Sigmoid colon (tissue), 7 donors: Measurements from ENCODE around the gene COL2A1. TPM values are rescaled to one million over a fixed set of nuclear protein-coding genes. Genes with fewer than 3 reads are reported as not detected.

Source experiments
- DNase-seq: peaks from one replicate; pipeline ENCODE4 v3.0.0-alpha.2; 2019
- H3K27ac ChIP-seq, 4 donors: fragments of 200-600 bp; sonication (generic); one replicate each; pipeline ENCODE4 v1.5.1; 2016 to 2019; ENCODE audit warnings: mild to moderate bottlenecking in 1 of 4
- H3K27me3 ChIP-seq, 3 donors: fragments of 200-600 bp; sonication (generic); one replicate each; pipeline ENCODE4 v1.5.1; 2019; ENCODE audit warnings: mild to moderate bottlenecking in 1 of 3
- H3K36me3 ChIP-seq, 4 donors: fragments of 200-600 bp; sonication (generic); one replicate each; pipeline ENCODE4 v1.5.1; 2016 to 2019
- H3K4me1 ChIP-seq, 4 donors: fragments of 200-600 bp; sonication (generic); one replicate each; pipeline ENCODE4 v1.5.1; 2017 to 2019
- H3K4me3 ChIP-seq, 4 donors: fragments of 200-600 bp; sonication (generic); one replicate each; pipeline ENCODE4 v1.5.1; 2017 to 2019; ENCODE audit warnings: mild to moderate bottlenecking in 2 of 4, moderate library complexity in 1 of 4
- H3K9me3 ChIP-seq, 4 donors: fragments of 200-600 bp in 3 of 4; sonication (generic) in 3 of 4; one replicate each; pipeline versions ENCODE4 v1.5.1 to v1.6.1; 2013 to 2019
- EP300 ChIP-seq, 4 donors: sonication (generic); formaldehyde crosslinking; IDR thresholded peaks; one replicate each; pipeline ENCODE4 v1.6.1; 2017; ENCODE audit warnings: antibody characterized with exemption in 4 of 4
- POLR2A ChIP-seq, 2 donors: fragments of 450-650 bp; IDR thresholded peaks; one replicate each; pipeline ENCODE4 v1.6.1; 2016; ENCODE audit warnings: antibody characterized with exemption in 2 of 2, mild to moderate bottlenecking in 2 of 2, moderate library complexity in 2 of 2
- POLR2AphosphoS5 ChIP-seq, 4 donors: sonication (generic); formaldehyde crosslinking; IDR thresholded peaks; one replicate each; pipeline ENCODE4 v1.6.1; 2017; ENCODE audit warnings: antibody characterized with exemption in 4 of 4
- WGBS, 2 donors: extraction: QIAGEN DNeasy Blood & Tissue Kit; methylation state at CpG; one replicate each; pipeline ENCODE4 v1.1.7; 2013; 5-methylcytosine and 5-hydroxymethylcytosine counted together
- intact Hi-C: fragments of 100-400 bp; cut with DNase I; formaldehyde crosslinking; loops from one replicate; pipeline ENCODE4 v1.15.1; 2023
- polyA plus RNA-seq, 3 donors: library from polyadenylated mRNA; stranded (reverse); fragments of 200-250 nt; gene quantifications; one replicate each; pipeline ENCODE4 v1.2.3, GENCODE V29; 2013
- total RNA-seq, 4 donors: library from RNA; depleted of rRNA; stranded (reverse); fragments of >200 nt; gene quantifications; one replicate each; pipeline ENCODE4 v1.1.0, GENCODE V29; 2016
- TF ChIP-seq, protein P1 (sequence below), 4 experiments: fragments of 450-650 bp in 3 of 4; fragments of 200-600 bp in 1 of 4; IDR thresholded peaks; one replicate each; pipeline ENCODE4 v1.5.1; 2016 to 2019; ENCODE audit warnings: antibody characterized with exemption in 4 of 4, mild to moderate bottlenecking in 3 of 4, moderate library complexity in 2 of 4
- donor health status: healthy with polysubstance abuse.
- donor health status: Bipolar disorder and iron deficiency.
- donor health status: healthy.

COL2A1 gene
- total and polyA plus RNA-seq, 7 donors, result 0.17 to 0.60 TPM; not detected in 5

DNA sequence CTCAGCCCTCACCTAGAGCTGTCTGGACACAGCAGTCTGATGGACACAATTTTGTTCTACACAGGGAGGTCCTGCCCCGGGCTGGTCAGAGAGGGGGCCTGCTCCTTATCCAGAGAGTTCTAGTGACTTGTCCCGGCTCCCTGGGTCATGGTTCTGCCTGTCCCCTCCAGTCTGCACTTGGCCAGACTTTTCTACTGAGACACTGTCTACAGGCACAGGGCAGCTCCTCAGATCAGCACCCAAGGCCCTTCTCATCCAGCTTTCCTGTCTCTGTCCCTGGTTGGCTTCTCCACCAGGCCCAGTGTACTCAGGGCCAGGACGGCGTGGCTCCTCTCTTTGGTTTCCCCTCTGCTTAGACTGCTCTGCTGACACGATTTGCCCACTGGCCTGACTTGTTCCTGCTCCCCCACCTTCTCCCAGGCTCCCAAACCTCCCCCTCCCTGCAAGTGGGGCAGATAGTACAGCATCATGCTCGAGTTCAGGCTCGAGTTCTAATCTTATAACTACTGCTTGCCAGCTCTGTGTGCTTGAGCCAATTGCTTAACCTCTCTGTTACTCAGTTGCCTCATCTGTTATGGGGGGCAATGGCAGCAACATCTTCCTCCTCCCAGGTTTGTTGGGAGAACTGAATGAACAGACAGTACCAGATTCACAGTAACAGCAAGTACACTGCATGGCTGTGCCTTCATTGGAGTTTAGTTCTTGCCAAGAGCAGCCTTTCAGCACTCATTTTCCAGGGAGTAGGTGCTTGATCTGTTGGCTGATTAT is 22.0 kb upstream of the COL2A1 start:
- Histone ChIP-seq H3K27ac (no peak overlapping the region), H3K36me3 (no peaks in the 10 kb centered on the region), H3K4me1 (no peaks in the 10 kb centered on the region), H3K27me3 (peaks cover 0 to 5% (median 3%) of the 10 kb centered on the region in 3 donors), H3K9me3 (no peaks in the 10 kb centered on the region), H3K4me3 (no peak overlapping the region)
- 84 to 91% methylated on average over 7 of the region's 7 CpGs for WGBS, 2 donors
- TF ChIP-seq EP300 (IDR thresholded peaks at IDR 0.05), result no peak
- TF ChIP-seq POLR2A (IDR thresholded peaks at IDR 0.05), result no peak
- TF ChIP-seq, protein P1, sequence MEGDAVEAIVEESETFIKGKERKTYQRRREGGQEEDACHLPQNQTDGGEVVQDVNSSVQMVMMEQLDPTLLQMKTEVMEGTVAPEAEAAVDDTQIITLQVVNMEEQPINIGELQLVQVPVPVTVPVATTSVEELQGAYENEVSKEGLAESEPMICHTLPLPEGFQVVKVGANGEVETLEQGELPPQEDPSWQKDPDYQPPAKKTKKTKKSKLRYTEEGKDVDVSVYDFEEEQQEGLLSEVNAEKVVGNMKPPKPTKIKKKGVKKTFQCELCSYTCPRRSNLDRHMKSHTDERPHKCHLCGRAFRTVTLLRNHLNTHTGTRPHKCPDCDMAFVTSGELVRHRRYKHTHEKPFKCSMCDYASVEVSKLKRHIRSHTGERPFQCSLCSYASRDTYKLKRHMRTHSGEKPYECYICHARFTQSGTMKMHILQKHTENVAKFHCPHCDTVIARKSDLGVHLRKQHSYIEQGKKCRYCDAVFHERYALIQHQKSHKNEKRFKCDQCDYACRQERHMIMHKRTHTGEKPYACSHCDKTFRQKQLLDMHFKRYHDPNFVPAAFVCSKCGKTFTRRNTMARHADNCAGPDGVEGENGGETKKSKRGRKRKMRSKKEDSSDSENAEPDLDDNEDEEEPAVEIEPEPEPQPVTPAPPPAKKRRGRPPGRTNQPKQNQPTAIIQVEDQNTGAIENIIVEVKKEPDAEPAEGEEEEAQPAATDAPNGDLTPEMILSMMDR (IDR thresholded peaks at IDR 0.05), result no peak
- no peak for TF ChIP-seq POLR2AphosphoS5 (IDR thresholded peaks at IDR 0.05)
- intact Hi-C loops, result no loop called here
- DNase-seq, result no peak

DNA sequence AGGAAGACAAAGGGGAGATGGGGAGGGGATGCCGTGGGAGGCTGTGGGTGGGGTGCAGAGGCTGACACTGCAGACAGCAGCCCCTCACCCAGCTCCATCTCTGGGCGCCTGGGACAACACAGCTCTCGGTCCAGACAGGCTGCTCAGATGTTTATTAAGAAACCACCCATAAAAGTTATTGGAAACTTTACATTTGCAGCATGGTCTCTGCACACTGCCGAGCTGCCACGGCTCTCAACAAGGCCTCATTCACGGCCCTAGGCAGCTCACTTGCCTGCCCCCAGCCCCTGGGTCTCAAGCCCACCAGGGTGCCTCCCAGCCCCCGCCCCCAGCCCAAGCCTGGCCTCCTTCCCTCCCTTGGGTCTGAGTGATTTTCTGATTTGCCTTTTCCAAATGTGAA is 21.0 kb upstream of the COL2A1 start:
- no peak overlapping the region for H3K27ac ChIP-seq
- H3K9me3 ChIP-seq, result no peaks in the 10 kb centered on the region
- no peak overlapping the region for H3K4me3 ChIP-seq
- intact Hi-C loops, result no loop called here
- 79 to 87% methylated on average over 7 of the region's 7 CpGs for WGBS, 2 donors
- H3K4me1 ChIP-seq, result no peaks in the 10 kb centered on the region
- TF ChIP-seq POLR2A (IDR thresholded peaks at IDR 0.05) (no peak), POLR2AphosphoS5 (IDR thresholded peaks at IDR 0.05) (no peak), EP300 (IDR thresholded peaks at IDR 0.05) (no peak)
- TF ChIP-seq, protein P1 (IDR thresholded peaks at IDR 0.05), result no peak
- DNase-seq, result no peak
- no peaks in the 10 kb centered on the region for H3K36me3 ChIP-seq
- peaks cover 0 to 9% (median 3%) of the 10 kb centered on the region in 3 donors for H3K27me3 ChIP-seq

DNA sequence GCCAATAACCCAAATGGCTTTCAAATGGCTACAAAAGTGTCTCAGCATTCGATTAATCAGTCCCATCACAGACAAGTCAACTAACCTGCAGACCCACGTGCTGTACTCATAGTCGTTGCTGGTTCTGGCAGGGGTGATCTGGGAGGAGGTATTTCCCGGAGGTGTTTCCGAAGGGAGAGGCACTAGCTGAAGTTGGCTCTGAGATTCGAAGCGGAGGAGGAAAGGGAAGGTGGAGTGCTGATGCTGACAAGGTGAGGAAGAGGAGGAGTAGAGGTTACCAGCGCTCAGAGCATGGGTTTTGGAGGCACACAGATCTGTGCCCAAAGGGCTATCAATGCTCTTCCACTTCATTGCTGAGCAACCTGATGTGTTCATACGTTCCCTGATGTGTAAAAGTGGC is 20.5 kb upstream of the COL2A1 start:
- Histone ChIP-seq H3K36me3 (no peaks in the 10 kb centered on the region), H3K27ac (no peak overlapping the region), H3K4me3 (no peak overlapping the region), H3K4me1 (no peaks in the 10 kb centered on the region), H3K27me3 (peaks cover 0 to 9% (median 3%) of the 10 kb centered on the region in 3 donors), H3K9me3 (no peaks in the 10 kb centered on the region)
- TF ChIP-seq POLR2A (IDR thresholded peaks at IDR 0.05) (no peak), EP300 (IDR thresholded peaks at IDR 0.05) (no peak), POLR2AphosphoS5 (IDR thresholded peaks at IDR 0.05) (no peak)
- TF ChIP-seq, protein P1 (IDR thresholded peaks at IDR 0.05), result no peak
- intact Hi-C loops, result no loop called here
- no peak for DNase-seq
- 87 to 92% methylated on average over 9 of the region's 9 CpGs for WGBS, 2 donors

DNA sequence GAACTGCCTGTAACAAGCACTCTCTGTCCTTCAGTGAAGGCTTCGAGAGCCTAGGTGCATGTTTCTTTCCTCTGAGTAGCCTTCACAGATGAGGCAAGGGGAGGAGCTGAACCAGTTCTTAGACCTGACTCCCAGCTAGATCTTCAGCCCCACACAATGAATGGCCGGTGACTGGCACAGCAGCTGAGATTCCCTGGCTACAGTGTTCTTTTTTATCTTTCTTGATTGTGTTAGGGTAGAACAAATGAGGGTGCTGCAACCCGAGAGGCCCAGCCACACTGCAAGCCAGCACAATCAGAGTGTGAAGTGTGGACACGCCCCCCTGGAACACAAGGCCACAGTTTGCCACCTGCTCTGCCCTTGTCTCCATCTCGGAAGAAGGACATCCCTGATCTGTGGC is 19.1 kb upstream of the COL2A1 start:
- DNase-seq, result no peak
- 17 to 61% methylated on average over 5 of the region's 5 CpGs for WGBS, 2 donors
- Histone ChIP-seq H3K9me3 (no peaks in the 10 kb centered on the region), H3K27me3 (peaks cover 0 to 9% (median 3%) of the 10 kb centered on the region in 3 donors), H3K36me3 (no peaks in the 10 kb centered on the region), H3K4me3 (no peak overlapping the region), H3K4me1 (no peaks in the 10 kb centered on the region), H3K27ac (no peak overlapping the region)
- TF ChIP-seq, protein P1 (IDR thresholded peaks at IDR 0.05), result no peak
- TF ChIP-seq POLR2A (IDR thresholded peaks at IDR 0.05), result no peak
- TF ChIP-seq POLR2AphosphoS5 (IDR thresholded peaks at IDR 0.05), result no peak
- TF ChIP-seq EP300 (IDR thresholded peaks at IDR 0.05), result no peak
- intact Hi-C loops, result no loop called here
